GM20431 (cell line): ENCODE measurements around the gene LRRC23.
"Not testable (repeated sequence)": the region's sequence is repeated elsewhere in the genome, so short reads cannot be mapped to it uniquely, and the experiment has no call there.

ENCODE experiments used
- in situ Hi-C: fragments of 300-500 bp; cut with MseI, MboI; formaldehyde crosslinking; loops from one replicate; pipeline ENCODE4 v1.15.0; 2020; ENCODE audit warnings: low sequenced_read_pairs; ENCODE audit not compliant: unreplicated experiment

Gene LRRC23

GRCh38 chr12:6899837-6900519 lies 4.6 kb upstream of the LRRC23 start:
- in situ Hi-C loops: no loop called here

DNA sequence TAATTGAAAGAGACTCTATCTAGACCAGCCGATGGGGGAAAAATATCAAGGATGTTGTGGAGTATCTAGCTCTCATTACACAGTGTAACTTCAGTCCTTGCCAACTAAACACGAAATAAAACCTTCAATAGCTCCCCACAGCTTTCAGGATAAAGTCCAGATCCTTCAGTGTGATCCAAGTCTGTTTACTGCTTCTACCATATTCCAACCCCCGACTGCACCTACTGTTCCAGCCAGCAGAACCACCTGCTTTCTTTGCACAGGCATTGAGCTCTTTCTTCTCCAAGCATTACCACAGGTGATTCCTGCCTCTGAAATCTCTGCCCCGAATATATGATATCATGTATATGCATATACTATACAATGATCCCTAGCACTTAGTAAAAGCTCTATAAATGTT lies 2.2 kb upstream of the LRRC23 start:
- in situ Hi-C loops: no loop called here

GRCh38 chr12:6903722-6904121 lies 900 bp upstream of the LRRC23 start:
- in situ Hi-C loops: no loop called here

DNA sequence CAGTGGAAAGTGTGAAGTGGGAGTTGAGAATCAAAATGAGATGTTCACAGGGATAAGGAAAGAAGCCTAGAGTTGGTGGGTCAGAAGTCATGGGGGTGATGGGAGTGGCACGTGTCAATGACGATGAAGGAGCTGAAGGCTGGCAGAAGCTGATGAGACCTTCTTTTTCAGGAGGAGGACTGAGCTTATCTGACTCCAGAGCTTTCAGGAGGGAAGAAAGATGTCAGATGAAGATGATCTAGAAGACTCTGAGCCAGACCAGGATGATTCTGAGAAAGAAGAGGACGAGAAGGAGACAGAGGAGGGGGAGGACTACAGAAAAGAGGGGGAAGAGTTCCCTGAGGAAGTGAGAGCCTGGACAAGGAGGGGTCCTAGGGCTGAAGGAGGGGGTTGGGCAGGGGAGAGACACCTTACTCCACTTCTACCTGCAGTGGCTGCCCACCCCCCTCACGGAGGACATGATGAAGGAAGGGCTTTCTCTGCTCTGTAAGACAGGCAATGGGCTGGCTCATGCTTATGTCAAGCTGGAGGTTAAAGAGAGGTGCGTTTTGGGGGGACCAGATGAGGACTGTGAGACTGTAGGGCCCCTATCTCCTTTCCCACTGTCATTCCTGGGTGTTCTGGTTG lies 905 bp downstream of the LRRC23 start:
- in situ Hi-C loops: no loop called here

GRCh38 chr12:6908141-6908540 lies 3.5 kb downstream of the LRRC23 start:
- in situ Hi-C loops: not testable (repeated sequence)

- in situ Hi-C loops: no loop called here
Measured at GRCh38 chr12:6909421-6910145, 5.0 kb downstream of the LRRC23 start.

DNA sequence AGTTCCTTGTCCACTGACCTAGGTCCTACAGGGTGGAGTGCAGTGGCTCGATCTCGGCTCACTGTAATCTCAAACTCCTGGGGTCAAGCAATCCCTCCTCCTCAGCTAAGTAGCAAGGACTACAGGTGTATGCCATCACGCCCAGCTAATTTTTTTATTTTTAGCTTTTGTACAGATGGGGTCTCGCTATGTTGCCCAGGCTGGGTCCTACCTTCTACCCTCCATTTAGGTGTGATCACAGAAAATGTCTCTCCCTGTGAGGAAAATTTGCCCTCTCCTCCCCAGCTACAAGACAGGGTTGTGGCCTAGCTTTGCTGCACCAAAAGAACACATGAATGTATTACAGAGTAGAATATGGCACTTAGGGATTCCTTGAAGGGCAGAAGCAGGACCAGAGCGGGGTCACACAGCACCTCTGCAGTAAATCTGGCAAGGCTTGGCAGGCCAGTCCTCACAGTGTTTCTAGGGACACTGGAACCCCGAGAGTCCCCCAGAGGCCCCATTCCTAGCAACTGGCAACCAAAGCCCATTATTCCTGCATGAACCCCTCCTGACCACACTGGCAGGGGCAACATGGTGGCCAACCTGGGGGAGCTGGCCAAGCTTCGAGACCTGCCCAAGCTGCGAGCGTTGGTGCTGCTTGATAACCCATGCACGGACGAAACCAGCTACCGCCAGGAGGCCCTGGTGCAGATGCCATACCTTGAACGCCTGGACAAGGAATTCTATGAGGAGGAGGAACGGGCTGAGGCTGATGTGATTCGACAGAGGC lies 7.7 kb downstream of the LRRC23 start:
- in situ Hi-C loops: no loop called here

GRCh38 chr12:6914246-6914946 lies 9.8 kb downstream of the LRRC23 start, which contains the start of gene ENO2:
ENO2 (plus strand) TSS chr12:6914580; CDS start chr12:6915833, 1,253 bp downstream.
- in situ Hi-C loops: no loop called here

DNA sequence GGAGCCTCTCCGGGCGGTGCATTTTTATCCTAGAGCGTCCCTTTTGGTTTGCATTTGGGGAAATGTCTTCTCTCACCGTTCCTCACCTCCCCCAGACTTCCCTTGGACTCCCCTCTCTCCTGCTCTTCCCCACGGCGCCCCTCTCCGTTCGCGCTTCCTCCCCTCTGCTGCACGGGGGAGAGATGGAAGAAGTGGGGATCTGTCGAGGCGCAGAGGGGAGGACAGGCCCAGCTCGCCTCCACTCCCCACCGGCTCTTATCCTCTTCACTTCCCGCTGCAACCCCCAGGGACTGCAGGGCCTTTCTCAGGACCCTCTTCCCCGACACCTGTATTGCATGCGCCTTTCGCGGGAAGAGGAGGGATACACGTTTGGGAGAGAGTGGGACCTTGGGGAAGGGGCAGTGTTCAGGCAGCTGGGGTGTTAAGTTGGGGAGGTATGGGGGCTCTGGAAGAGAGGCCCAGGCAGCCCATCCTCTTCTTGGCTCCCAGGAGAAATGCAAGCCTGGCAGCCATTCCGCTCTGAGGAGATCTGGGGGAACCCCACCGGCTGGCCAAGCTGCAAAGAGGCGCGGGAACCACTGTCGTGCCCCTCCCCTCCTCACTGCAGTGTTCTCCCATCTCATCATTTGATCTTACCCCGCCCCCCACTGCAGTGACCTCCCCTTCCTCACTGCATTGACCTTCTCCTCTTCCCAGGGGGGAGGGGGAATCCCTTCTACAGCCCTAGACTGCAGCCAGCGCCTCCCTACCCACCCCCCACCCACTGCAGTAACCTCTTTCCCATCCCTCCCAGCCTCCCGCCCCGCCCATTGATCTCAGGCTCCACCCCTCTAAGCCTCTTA lies 10.5 kb downstream of the LRRC23 start:
- in situ Hi-C loops: no loop called here

- in situ Hi-C loops: no loop called here
Measured at GRCh38 chr12:6915789-6916285, 11.2 kb downstream of the LRRC23 start.

- in situ Hi-C loops: no loop called here
Measured at GRCh38 chr12:6916426-6917200, 12.0 kb downstream of the LRRC23 start.

DNA sequence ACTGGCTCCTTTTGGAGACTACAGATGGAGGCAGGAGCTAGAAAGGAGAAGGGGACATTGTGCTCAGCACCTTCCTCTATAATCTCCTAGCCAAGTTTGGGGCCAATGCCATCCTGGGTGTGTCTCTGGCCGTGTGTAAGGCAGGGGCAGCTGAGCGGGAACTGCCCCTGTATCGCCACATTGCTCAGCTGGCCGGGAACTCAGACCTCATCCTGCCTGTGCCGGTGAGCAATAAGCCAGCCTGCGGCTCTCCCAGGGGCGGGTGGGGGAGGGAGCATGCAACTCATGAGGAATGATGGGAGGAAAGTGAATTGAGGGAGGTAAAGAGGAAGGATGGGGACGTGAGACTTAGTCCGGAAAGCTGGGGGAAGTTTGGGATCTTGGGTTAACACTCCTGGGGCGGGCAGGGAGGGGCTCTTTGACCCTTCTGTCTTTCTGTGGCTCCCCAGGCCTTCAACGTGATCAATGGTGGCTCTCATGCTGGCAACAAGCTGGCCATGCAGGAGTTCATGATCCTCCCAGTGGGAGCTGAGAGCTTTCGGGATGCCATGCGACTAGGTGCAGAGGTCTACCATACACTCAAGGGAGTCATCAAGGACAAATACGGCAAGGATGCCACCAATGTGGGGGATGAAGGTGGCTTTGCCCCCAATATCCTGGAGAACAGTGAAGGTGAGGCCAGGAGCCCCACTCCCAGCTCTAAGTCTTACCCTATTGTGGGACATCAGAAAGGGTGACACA lies 13.0 kb downstream of the LRRC23 start:
- in situ Hi-C loops: no loop called here

DNA sequence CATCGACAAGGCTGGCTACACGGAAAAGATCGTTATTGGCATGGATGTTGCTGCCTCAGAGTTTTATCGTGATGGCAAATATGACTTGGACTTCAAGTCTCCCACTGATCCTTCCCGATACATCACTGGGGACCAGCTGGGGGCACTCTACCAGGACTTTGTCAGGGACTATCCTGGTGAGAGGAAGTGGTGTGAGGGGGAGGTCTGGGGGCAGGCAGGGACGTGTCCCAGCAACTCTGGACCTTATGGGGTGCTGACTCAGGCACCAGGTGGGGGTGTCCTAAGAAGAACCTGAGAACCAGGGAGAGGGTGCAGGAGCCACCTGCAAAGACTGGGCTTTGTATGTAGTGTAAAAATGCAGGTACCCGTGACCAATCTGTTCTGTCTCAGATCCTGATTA lies 15.0 kb downstream of the LRRC23 start:
- in situ Hi-C loops: no loop called here

DNA sequence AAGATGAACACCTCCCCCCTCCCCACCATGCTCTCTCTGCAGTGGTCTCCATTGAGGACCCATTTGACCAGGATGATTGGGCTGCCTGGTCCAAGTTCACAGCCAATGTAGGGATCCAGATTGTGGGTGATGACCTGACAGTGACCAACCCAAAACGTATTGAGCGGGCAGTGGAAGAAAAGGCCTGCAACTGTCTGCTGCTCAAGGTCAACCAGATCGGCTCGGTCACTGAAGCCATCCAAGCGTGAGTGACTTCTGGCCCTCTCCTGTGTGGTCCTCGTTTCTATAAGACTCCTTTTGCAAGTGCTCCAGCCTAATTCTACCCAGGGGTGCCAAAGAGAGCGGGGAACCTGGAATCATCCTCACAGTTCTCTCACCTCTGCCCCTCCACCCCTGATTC lies 16.9 kb downstream of the LRRC23 start:
- in situ Hi-C loops: no loop called here

DNA sequence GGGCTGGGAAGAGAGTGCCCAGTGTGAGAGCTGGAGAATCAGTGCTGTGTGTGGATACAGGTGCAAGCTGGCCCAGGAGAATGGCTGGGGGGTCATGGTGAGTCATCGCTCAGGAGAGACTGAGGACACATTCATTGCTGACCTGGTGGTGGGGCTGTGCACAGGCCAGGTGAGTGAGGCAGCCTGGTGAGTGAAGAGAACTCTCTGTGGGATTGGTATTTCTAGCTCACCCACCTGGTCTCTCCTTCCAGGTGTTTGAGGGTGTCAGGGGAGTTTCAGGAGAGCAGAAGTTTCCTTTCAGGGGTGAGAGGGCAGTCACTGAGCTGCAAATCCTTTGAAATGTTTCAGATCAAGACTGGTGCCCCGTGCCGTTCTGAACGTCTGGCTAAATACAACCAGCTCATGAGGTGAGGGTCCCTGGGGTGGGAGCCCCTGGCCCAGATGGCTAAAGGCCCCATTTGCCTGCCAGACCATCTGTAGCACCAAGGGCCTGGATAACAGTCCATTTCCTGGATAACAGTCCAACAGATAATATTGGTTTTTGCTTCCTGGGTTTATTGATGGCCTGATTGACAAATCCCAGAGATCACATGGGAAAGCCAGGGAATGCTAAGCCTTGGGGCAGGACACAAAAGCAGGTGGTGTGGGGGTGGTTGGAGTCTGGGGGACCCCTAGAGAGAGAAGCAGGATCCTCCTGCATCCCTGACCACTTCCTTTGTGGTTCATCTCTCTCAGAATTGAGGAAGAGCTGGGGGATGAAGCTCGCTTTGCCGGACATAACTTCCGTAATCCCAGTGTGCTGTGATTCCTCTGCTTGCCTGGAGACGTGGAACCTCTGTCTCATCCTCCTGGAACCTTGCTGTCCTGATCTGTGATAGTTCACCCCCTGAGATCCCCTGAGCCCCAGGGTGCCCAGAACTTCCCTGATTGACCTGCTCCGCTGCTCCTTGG lies 17.6 kb downstream of the LRRC23 start:
- in situ Hi-C loops: no loop called here

DNA sequence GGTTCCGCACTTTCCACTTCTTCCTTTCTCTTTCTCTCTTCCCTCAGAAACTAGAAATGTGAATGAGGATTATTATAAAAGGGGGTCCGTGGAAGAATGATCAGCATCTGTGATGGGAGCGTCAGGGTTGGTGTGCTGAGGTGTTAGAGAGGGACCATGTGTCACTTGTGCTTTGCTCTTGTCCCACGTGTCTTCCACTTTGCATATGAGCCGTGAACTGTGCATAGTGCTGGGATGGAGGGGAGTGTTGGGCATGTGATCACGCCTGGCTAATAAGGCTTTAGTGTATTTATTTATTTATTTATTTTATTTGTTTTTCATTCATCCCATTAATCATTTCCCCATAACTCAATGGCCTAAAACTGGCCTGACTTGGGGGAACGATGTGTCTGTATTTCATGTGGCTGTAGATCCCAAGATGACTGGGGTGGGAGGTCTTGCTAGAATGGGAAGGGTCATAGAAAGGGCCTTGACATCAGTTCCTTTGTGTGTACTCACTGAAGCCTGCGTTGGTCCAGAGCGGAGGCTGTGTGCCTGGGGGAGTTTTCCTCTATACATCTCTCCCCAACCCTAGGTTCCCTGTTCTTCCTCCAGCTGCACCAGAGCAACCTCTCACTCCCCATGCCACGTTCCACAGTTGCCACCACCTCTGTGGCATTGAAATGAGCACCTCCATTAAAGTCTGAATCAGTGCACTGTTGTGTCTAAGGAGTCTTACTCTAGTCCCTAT lies 18.5 kb downstream of the LRRC23 start:
- in situ Hi-C loops: no loop called here
